NCI-H82 (cell line): Measurements from ENCODE around the gene NR2E3.
"Not testable (repeated sequence)": the region's sequence is repeated elsewhere in the genome, so short reads cannot be mapped to it uniquely, and the experiment has no call there.

ENCODE experiments used
- DNase-seq: peaks from one replicate; lab custom pipeline; 2025; lab: John Stamatoyannopoulos, UW

The NR2E3 gene

DNA sequence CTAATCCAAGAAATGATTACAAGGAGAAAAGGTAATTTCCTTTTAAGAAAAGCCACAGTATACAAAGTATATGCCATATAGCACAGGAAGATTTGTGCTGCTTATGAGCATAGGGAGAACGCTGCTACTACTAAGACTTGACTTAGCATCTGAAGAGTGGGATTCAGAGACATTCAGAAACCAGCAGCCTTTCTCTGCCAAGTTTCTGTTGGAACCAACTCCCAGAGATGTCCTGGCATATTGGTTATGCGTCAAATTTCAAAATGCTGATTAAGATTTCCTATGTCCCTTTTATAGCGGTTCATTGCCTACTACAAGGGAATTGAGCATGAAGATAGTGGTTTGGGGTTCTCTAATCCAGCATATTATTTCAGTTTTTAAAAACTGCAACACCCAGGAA is 4.9 kb downstream of the NR2E3 start:
- no peak for DNase-seq

DNA sequence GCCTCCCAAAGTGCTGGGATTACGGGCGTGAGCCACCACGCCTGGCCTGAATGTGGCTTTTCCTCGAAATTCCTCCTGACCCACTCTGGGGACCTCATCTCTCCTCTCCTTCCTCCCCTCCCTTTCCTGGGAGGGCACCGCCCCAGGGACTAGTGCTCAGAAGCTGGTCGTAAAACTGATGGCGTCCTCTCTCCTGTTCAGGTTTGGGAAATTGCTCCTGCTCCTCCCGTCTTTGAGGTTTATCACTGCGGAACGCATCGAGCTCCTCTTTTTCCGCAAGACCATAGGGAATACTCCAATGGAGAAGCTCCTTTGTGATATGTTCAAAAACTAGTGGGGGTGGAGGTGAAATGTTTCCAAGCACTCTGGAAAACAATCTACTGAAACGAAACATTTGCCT is 7.0 kb downstream of the NR2E3 start:
- no peak for DNase-seq

GRCh38 chr15:71820127-71820526 is 9.8 kb downstream of the NR2E3 start:
- DNase-seq: no peak

DNA sequence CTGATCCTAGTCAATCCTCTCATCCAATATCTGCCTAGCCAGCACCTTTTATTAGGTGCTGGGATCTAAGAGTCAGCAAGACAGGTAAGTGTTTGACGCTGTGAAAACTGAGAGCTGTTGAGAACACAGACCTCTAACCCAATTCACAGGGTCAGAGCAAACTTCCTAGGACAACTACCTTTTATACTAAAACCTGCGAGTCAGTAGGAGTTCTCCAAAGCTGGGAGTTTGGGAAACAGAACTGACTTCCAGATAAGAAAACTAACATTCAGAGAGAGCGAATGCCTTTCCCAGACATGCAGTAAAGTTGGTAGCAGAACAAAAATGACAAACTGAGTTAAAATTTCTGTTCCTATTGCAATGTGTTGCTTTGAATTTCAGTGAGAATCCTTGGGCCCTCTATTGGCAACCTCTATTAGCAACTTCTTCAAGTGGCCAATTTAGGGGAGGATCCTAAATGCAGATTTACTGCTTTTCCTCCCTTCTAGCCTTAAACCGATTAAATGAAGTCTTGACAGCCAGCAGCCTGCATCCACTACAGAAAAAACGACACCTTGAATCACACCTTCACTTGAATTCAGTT is 11.3 kb downstream of the NR2E3 start:
- DNase-seq: no peak

GRCh38 chr15:71822890-71823630 is 12.7 kb downstream of the NR2E3 start:
- no peak for DNase-seq

DNA sequence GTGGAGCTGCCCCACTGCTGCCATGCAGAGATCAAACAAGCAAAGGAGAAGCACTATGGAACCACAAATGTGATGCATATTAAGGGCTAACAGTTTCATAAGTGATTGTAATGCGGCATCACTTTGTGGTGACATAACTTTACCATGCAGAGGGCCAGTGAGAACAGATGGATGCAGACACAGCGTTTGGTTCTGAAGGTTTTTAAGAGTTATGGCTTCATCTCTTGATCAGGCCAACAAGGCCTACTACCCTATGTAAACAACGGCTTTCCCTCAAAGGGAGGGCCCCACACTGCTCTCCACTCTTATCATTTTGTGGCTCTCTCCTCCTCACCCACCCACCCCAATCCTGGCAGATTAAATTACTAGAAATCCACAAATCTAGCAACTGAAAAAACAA is 13.4 kb downstream of the NR2E3 start:
- DNase-seq: no peak

- no peak for DNase-seq
Measured at GRCh38 chr15:71825021-71825730, 14.8 kb downstream of the NR2E3 start.

GRCh38 chr15:71826196-71826595 is 15.8 kb downstream of the NR2E3 start:
- no peak for DNase-seq

GRCh38 chr15:71830981-71831380 is 20.6 kb downstream of the NR2E3 start:
- peak; percentile 5 for DNase-seq

DNA sequence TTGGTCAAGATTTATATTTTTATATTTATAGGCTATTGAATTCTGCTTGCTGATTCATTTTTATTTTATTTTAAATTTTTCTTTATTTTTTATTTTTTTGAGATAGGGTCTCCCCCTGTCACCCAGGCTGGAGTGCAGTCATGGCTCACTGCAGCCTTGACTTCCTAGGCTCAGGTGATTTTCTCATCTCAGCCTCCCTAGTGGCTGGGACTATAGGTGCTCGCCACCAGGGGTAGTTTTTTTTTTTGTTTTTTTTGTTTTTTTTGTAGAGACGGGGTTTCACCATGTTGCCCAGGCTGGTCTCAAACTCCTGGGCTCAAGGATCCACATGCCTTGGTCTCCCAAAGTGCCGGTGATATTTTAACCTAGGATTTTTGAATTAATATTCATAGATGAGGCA is 31.2 kb downstream of the NR2E3 start:
- DNase-seq: no peak

DNA sequence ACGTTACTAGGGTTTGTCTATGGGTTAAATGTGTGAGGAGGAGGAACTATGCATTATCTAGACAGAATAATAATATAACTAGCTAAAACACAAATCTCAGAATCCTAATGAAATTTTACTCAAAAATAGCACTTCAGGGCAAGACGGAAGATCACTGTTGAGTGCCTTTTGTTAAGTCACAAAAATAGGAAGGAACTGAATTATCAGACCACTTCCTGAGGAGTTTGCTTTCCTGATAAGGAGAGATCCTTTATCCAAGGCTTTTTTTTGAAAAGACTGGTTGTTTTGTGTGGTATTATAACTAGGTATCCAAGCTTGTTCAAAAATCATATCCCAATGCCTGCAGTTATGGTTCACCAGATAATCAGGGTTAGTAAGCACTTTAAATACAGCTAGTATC is 34.6 kb downstream of the NR2E3 start:
- no peak for DNase-seq

DNA sequence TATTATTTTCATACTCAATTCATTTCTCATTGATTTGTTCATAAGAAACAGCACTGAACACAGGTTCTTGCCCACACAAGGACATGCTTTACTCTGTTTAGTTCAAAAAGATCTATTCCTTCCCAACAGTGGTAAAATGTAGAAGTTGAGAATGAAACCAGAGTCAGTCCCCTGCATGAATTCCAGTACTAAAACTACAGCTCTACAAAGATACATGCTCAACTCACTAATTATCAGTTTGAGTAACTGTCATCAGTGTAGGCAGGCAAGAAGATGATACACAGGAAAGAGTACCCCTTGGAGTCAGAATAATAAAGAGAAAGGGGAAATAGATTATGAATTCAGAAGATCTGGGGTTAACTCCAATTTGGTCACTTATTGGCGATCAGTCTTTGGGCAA is 43.2 kb downstream of the NR2E3 start:
- no peak for DNase-seq

- not testable (repeated sequence) for DNase-seq
Measured at GRCh38 chr15:71858232-71858631, 47.9 kb downstream of the NR2E3 start.
